B cell (primary cell): ENCODE measurements around the gene TUBGCP2. TPM values are rescaled to one million over a fixed set of nuclear protein-coding genes. Genes with fewer than 3 reads are reported as not detected.

Source experiments
- ATAC-seq: fragments of 200-7000 bp; cut with Tn5 transposase; one replicate; pipeline ENCODE4 v1.10.0; 2021; ENCODE audit warnings: low read depth, mild to moderate bottlenecking, moderate number of reproducible peaks, moderate library complexity
- CTCF ChIA-PET: fragments of 350-600 bp; sonication (Branson Sonifier 250); formaldehyde crosslinking; loops from one replicate; lab custom pipeline; 2021; ENCODE audit warnings: antibody characterized with exemption, inconsistent platforms; lab: Charles Lee
- POLR2A ChIA-PET: fragments of 350-600 bp; sonication (Branson Sonifier 250); formaldehyde crosslinking; loops from one replicate; lab custom pipeline; 2021; ENCODE audit warnings: antibody characterized with exemption; lab: Charles Lee
- DNase-seq: peaks from one replicate; pipeline ENCODE4 v3.0.0; 2013
- H2AFZ ChIP-seq: 2 replicates; pipeline ENCODE4 v1.6.1; 2012; ENCODE audit warnings: mild to moderate bottlenecking, low read depth, low read length; ENCODE audit not compliant: insufficient read depth, poor library complexity, severe bottlenecking
- H3K27ac ChIP-seq, 2 donors: 1 replicate in 1 of 2; 2 replicates in 1 of 2; pipeline ENCODE4 v1.5.1; 2012 to 2013; ENCODE audit warnings: low read length in 2 of 2, mild to moderate bottlenecking in 2 of 2, moderate library complexity in 1 of 2
- H3K27me3 ChIP-seq, 4 experiments: fragments of 200-600 bp in 1 of 4; sonication (generic) in 1 of 4; replicated peaks in 1 of 4; 1 replicate in 2 of 4; 2 replicates in 2 of 4; pipeline versions ENCODE4 v1.6.1 to v1.7.0; 2013 to 2016; ENCODE audit warnings: low read length in 3 of 4, mild to moderate bottlenecking in 2 of 4, mixed read lengths in 1 of 4, moderate library complexity in 1 of 4; ENCODE audit not compliant: insufficient read depth in 4 of 4, control insufficient read depth in 3 of 4; ENCODE audit errors: control extremely low read depth in 1 of 4
- H3K36me3 ChIP-seq, 2 experiments: replicated peaks in 1 of 2; 1 replicate in 1 of 2; 2 replicates in 1 of 2; pipeline versions ENCODE4 v1.6.1 to v1.7.1; 2013; ENCODE audit warnings: low read length in 1 of 2; ENCODE audit not compliant: insufficient read depth in 2 of 2, control insufficient read depth in 1 of 2; ENCODE audit errors: control extremely low read depth in 1 of 2, extremely low read depth in 1 of 2
- H3K4me1 ChIP-seq, 2 donors: fragments of 200-600 bp in 1 of 2; sonication (generic) in 1 of 2; 1 replicate in 1 of 2; 2 replicates in 1 of 2; pipeline versions ENCODE4 v1.5.1 to v1.6.1; 2013 to 2017; ENCODE audit warnings: low read length in 2 of 2; ENCODE audit not compliant: control insufficient read depth in 2 of 2, insufficient read depth in 2 of 2
- H3K4me2 ChIP-seq: replicated peaks from 2 replicates; pipeline ENCODE3; 2012; ENCODE audit warnings: mild to moderate bottlenecking, low read depth, low read length; ENCODE audit not compliant: poor library complexity, severe bottlenecking
- H3K4me3 ChIP-seq, 5 experiments: fragments of 200-600 bp in 1 of 5; sonication (generic) in 1 of 5; 1 replicate in 3 of 5; 2 replicates in 2 of 5; pipeline versions ENCODE4 v1.5.1 to v1.7.0; 2011 to 2016; ENCODE audit warnings: low read length in 4 of 5, mild to moderate bottlenecking in 4 of 5, low read depth in 2 of 5, control low read depth in 1 of 5, moderate library complexity in 1 of 5; ENCODE audit not compliant: insufficient read depth in 1 of 5; ENCODE audit errors: control extremely low read depth in 1 of 5, extremely low read depth in 1 of 5
- H3K79me2 ChIP-seq: fragments of 200-600 bp; sonication (generic); one replicate; pipeline ENCODE4 v1.6.0; 2016; ENCODE audit warnings: low read length; ENCODE audit not compliant: control insufficient read depth, insufficient read depth
- H3K9ac ChIP-seq: fragments of 200-600 bp; sonication (generic); 2 replicates; pipeline ENCODE4 v1.6.1; 2017; ENCODE audit warnings: mild to moderate bottlenecking, low read length, moderate library complexity
- H3K9me3 ChIP-seq, 3 donors: one replicate each; pipeline versions ENCODE4 v1.6.1 to v1.7.1; 2013; ENCODE audit warnings: low read length in 2 of 3; ENCODE audit not compliant: control insufficient read depth in 2 of 3, insufficient read depth in 1 of 3; ENCODE audit errors: control extremely low read depth in 1 of 3
- H4K20me1 ChIP-seq: 2 replicates; pipeline ENCODE4 v1.6.0; 2012; ENCODE audit warnings: mild to moderate bottlenecking, low read length; ENCODE audit not compliant: insufficient read depth, control insufficient read depth, poor library complexity, severe bottlenecking
- H3K27ac Mint-ChIP-seq: one replicate; pipeline ENCODE4 v1.8.0; 2021; ENCODE audit warnings: mixed read lengths
- H3K27me3 Mint-ChIP-seq: one replicate; pipeline ENCODE4 v1.8.0; 2021; ENCODE audit warnings: mixed read lengths
- H3K4me1 Mint-ChIP-seq: one replicate; pipeline ENCODE4 v1.8.0; 2021; ENCODE audit warnings: mixed read lengths
- H3K4me3 Mint-ChIP-seq: one replicate; pipeline ENCODE4 v1.8.0; 2021; ENCODE audit warnings: mixed read lengths
- H3K9me3 Mint-ChIP-seq: one replicate; pipeline ENCODE4 v1.8.0; 2022; ENCODE audit warnings: mixed read lengths; ENCODE audit not compliant: insufficient read depth
- CTCF ChIP-seq: fragments of 200-600 bp; IDR thresholded peaks from one replicate; pipeline ENCODE4 v1.8.0; 2022; ENCODE audit warnings: antibody characterized with exemption, mild to moderate bottlenecking
- EZH2 ChIP-seq: IDR thresholded peaks from 2 replicates; pipeline ENCODE4 v1.6.1; 2012; ENCODE audit warnings: borderline replicate concordance, low read depth, mild to moderate bottlenecking, moderate library complexity, low read length; ENCODE audit not compliant: insufficient read depth, poor library complexity, severe bottlenecking
- WGBS: methylation state at CpG from one replicate; pipeline ENCODE4 v1.1.5; 2013; ENCODE audit warnings: missing lambda C conversion rate; ENCODE audit not compliant: insufficient coverage; 5-methylcytosine and 5-hydroxymethylcytosine counted together
- intact Hi-C: fragments of 100-400 bp; cut with micrococcal nuclease; formaldehyde crosslinking; loops from one replicate; pipeline ENCODE4 v1.10.0; 2022
- polyA plus RNA-seq: library from polyadenylated mRNA; depleted of rRNA; stranded (reverse); fragments of >200 nt; gene quantifications from 2 replicates; pipeline ENCODE4 v1.2.3, GENCODE V29; 2012
- total RNA-seq, 2 donors: library from RNA; stranded (reverse); fragments of 120-200 nt in 1 of 2; gene quantifications; 1 replicate in 1 of 2; 2 replicates in 1 of 2; pipeline versions ENCODE4 v1.2.3 to v1.2.4, GENCODE V29; 2013 to 2022

TUBGCP2 gene
- total and polyA plus RNA-seq, 2 donors (not counting 1 experiment from before 2014, with no cell fraction given) = 50.3 to 90.3 TPM

- H4K20me1 ChIP-seq = peaks cover 32% of the 10 kb centered on the region
- TF ChIP-seq CTCF (no peak), EZH2 (no peak)
- H3K9ac ChIP-seq = no peak overlapping the region
- DNase-seq (no peak), ATAC-seq (no peak)
- ChIA-PET CTCF (interaction anchor here (0.6 to 1.8 kb wide), 2 partner anchors 19 to 409 kb away, joined by 4 to 5 read pairs; no protein-coding TSS in a partner anchor), POLR2A (no interaction called here)
- H3K27ac Mint-ChIP-seq = no peak overlapping the region
- no peaks in the 10 kb centered on the region for H3K27me3 Mint-ChIP-seq
- no peak overlapping the region for H3K4me3 ChIP-seq
- H3K79me2 ChIP-seq = peaks cover 33% of the 10 kb centered on the region
- intact Hi-C loops = loop anchor here (5.0 kb wide), 1 partner anchor 212 kb away; no protein-coding TSS in a partner anchor
- H2AFZ ChIP-seq = no peak overlapping the region
- WGBS = 98% methylated on average over 16 of the region's 16 CpGs
- H3K36me3 ChIP-seq = peaks cover 0 to 31% of the 10 kb centered on the region in 2 experiments
- H3K4me1 Mint-ChIP-seq = peaks cover 35% of the 10 kb centered on the region
- H3K9me3 Mint-ChIP-seq = no peaks in the 10 kb centered on the region
- peaks cover 0 to 3% (median 0%) of the 10 kb centered on the region in 3 donors for H3K9me3 ChIP-seq
- no peaks in the 10 kb centered on the region for H3K27me3 ChIP-seq
- peak overlapping the region; percentile 78 for H3K4me3 Mint-ChIP-seq
- H3K4me2 ChIP-seq = no peak overlapping the region
- no peak overlapping the region for H3K27ac ChIP-seq
- H3K4me1 ChIP-seq = peaks cover 21 to 37% of the 10 kb centered on the region in 2 donors
Observed at GRCh38 chr10:133310399-133310755, 1.7 kb upstream of the TUBGCP2 start.

- H2AFZ ChIP-seq = no peak overlapping the region
- peaks cover 38% of the 10 kb centered on the region for H3K4me1 Mint-ChIP-seq
- H3K27ac ChIP-seq = peak overlapping the region in 1 of 2 donors; percentile 96
- peak overlapping the region in 1 of 5 experiments; percentile 94 for H3K4me3 ChIP-seq
- H4K20me1 ChIP-seq = peaks cover 32% of the 10 kb centered on the region
- peaks cover 0 to 31% of the 10 kb centered on the region in 2 experiments for H3K36me3 ChIP-seq
- peaks cover 21 to 41% of the 10 kb centered on the region in 2 donors for H3K4me1 ChIP-seq
- POLR2A ChIA-PET = no interaction called here
- CTCF ChIA-PET = interaction anchor here (0.6 to 1.8 kb wide), 2 partner anchors 20 to 408 kb away, joined by 4 to 5 read pairs; no protein-coding TSS in a partner anchor
- peaks cover 38% of the 10 kb centered on the region for H3K79me2 ChIP-seq
- H3K9ac ChIP-seq = peak overlapping the region; percentile 86
- peaks cover 0 to 3% (median 0%) of the 10 kb centered on the region in 3 donors for H3K9me3 ChIP-seq
- no peaks in the 10 kb centered on the region for H3K27me3 ChIP-seq
- DNase-seq (no peak), ATAC-seq (no peak)
- peak overlapping the region; percentile 78 for H3K4me3 Mint-ChIP-seq
- peak overlapping the region; percentile 86 for H3K4me2 ChIP-seq
- intact Hi-C loops = loop anchor here (1.0 to 5.0 kb wide), 8 partner anchors 35 to 773 kb away; partner anchors contain the start of genes ECHS1, FUOM, INPP5A and MTG1
- WGBS = 89% methylated on average over 33 of the region's 33 CpGs
- no peak for TF ChIP-seq CTCF
- no peak for TF ChIP-seq EZH2
- no peaks in the 10 kb centered on the region for H3K27me3 Mint-ChIP-seq
- peak overlapping the region; percentile 73 for H3K27ac Mint-ChIP-seq
- H3K9me3 Mint-ChIP-seq = no peaks in the 10 kb centered on the region
Observed at GRCh38 chr10:133309720-133310398, 1.2 kb upstream of the TUBGCP2 start.
